Measurements from ENCODE around the gene ARSI. TPM values are rescaled to one million over a fixed set of nuclear protein-coding genes. Genes with fewer than 3 reads are reported as not detected.

Gene ARSI
- total RNA-seq, 1 donor from 2014 or later = 4.6 TPM

GRCh38 chr5:150288791-150289190 is 13.9 kb downstream of the ARSI start:
- no peak overlapping the region for H3K27ac Mint-ChIP-seq
- no peaks in the 10 kb centered on the region for H3K36me3 Mint-ChIP-seq
- H3K9me3 Mint-ChIP-seq = no peaks in the 10 kb centered on the region
- peaks cover 12% of the 10 kb centered on the region for H3K4me1 Mint-ChIP-seq (ENCODE audit: unreplicated experiment)
- no peak for TF ChIP-seq CTCF (conservative IDR thresholded peaks at IDR 0.05)
- peaks cover 18% of the 10 kb centered on the region for H3K27me3 Mint-ChIP-seq
- no peak for DNase-seq (ENCODE audit: extremely low spot score, unreplicated experiment)
- H3K4me3 Mint-ChIP-seq = peak overlapping the region; percentile 57

- Mint-ChIP-seq H3K4me3 (no peak overlapping the region), H3K4me1 (ENCODE audit: unreplicated experiment) (peaks cover 9% of the 10 kb centered on the region), H3K9me3 (no peaks in the 10 kb centered on the region), H3K27ac (no peak overlapping the region), H3K27me3 (peaks cover 19% of the 10 kb centered on the region), H3K36me3 (no peaks in the 10 kb centered on the region)
- no peak for DNase-seq (ENCODE audit: extremely low spot score, unreplicated experiment)
- TF ChIP-seq CTCF (conservative IDR thresholded peaks at IDR 0.05) = no peak
Observed at GRCh38 chr5:150288361-150288760, 14.3 kb downstream of the ARSI start.

- no peak overlapping the region for H3K27ac Mint-ChIP-seq
- TF ChIP-seq CTCF (conservative IDR thresholded peaks at IDR 0.05) = peak; percentile 70
- H3K4me1 Mint-ChIP-seq (ENCODE audit: unreplicated experiment) = peaks cover 10% of the 10 kb centered on the region
- no peaks in the 10 kb centered on the region for H3K36me3 Mint-ChIP-seq
- no peaks in the 10 kb centered on the region for H3K9me3 Mint-ChIP-seq
- no peak for DNase-seq (ENCODE audit: extremely low spot score, unreplicated experiment)
- peaks cover 18% of the 10 kb centered on the region for H3K27me3 Mint-ChIP-seq
- H3K4me3 Mint-ChIP-seq = no peak overlapping the region
Observed at GRCh38 chr5:150286820-150287219, 15.9 kb downstream of the ARSI start.

- no peak overlapping the region for H3K4me3 Mint-ChIP-seq
- H3K27me3 Mint-ChIP-seq = peaks cover 18% of the 10 kb centered on the region
- no peak for DNase-seq (ENCODE audit: extremely low spot score, unreplicated experiment)
- H3K36me3 Mint-ChIP-seq = no peaks in the 10 kb centered on the region
- TF ChIP-seq CTCF (conservative IDR thresholded peaks at IDR 0.05) = no peak
- no peak overlapping the region for H3K27ac Mint-ChIP-seq
- peaks cover 20% of the 10 kb centered on the region for H3K4me1 Mint-ChIP-seq (ENCODE audit: unreplicated experiment)
- H3K9me3 Mint-ChIP-seq = no peaks in the 10 kb centered on the region
Observed at GRCh38 chr5:150285114-150285513, 17.6 kb downstream of the ARSI start.

GRCh38 chr5:150284311-150284710 is 18.4 kb downstream of the ARSI start:
- Mint-ChIP-seq H3K9me3 (no peaks in the 10 kb centered on the region), H3K27me3 (peaks cover 20% of the 10 kb centered on the region), H3K27ac (no peak overlapping the region), H3K4me1 (ENCODE audit: unreplicated experiment) (peaks cover 28% of the 10 kb centered on the region), H3K4me3 (no peak overlapping the region), H3K36me3 (no peaks in the 10 kb centered on the region)
- TF ChIP-seq CTCF (conservative IDR thresholded peaks at IDR 0.05) = no peak
- no peak for DNase-seq (ENCODE audit: extremely low spot score, unreplicated experiment)

GRCh38 chr5:150283904-150284303 is 18.8 kb downstream of the ARSI start:
- Mint-ChIP-seq H3K27ac (no peak overlapping the region), H3K4me1 (ENCODE audit: unreplicated experiment) (peaks cover 33% of the 10 kb centered on the region), H3K27me3 (peaks cover 21% of the 10 kb centered on the region), H3K36me3 (no peaks in the 10 kb centered on the region), H3K9me3 (no peaks in the 10 kb centered on the region), H3K4me3 (no peak overlapping the region)
- no peak for TF ChIP-seq CTCF (conservative IDR thresholded peaks at IDR 0.05)
- no peak for DNase-seq (ENCODE audit: extremely low spot score, unreplicated experiment)
